ENCODE measurements around the gene GTF3C5.

GTF3C5 gene

DNA sequence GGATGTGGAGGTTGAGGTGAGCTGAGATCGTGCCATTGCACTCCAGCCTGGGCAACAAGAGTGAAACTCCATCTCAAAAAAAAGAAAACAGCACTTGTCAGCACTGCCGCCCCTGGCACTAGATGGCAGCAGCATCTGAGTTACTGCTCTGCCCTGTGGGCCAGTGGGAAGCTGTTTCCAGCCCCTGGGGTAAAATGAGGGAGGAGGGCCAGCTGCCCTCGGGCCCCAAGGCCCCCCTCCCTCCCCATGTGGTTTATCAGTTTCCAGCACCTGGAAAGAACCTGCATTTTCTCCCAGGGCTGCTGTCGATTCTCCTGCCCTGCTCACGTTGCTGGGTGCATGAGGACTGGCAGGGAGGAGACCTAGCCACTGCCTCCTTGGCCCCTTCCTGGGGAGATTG, 17.8 kb downstream of the GTF3C5 start:
- TF ChIP-seq POLR2A (IDR thresholded peaks at IDR 0.05; ENCODE audit: low read length) (no peak), GATA1 (IDR thresholded peaks at IDR 0.05; ENCODE audit: low read depth, low read length) (no peak)
- DNase-seq, result peak; percentile 51 to 64

DNA sequence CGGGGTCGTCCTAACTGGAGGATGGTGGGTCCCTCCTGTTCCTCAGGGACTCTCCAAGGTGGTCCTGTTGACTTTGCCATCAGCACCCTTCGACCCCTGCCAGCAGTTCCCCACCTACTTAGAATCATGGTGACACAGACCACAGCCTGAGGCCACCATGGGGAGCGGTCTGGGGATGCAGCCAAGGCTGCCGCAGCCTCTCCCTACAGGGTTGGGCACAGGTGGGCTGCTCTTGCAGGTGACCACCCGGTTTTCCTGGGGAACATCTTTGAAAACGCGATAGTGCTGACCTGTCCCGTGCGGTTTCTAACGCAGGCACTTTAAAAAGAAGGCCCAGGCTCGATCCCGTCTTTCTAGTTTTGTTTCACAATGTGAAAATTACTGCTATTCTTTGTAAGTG, 18.2 kb downstream of the GTF3C5 start:
- DNase-seq, result no peak
- TF ChIP-seq GATA1 (IDR thresholded peaks at IDR 0.05; ENCODE audit: low read depth, low read length) (no peak), POLR2A (IDR thresholded peaks at IDR 0.05; ENCODE audit: low read length) (no peak)

- no peak for DNase-seq
- TF ChIP-seq GATA1 (IDR thresholded peaks at IDR 0.05; ENCODE audit: low read depth, low read length) (no peak), POLR2A (IDR thresholded peaks at IDR 0.05; ENCODE audit: low read length) (no peak)
Measured at GRCh38 chr9:133050142-133050541, 19.3 kb downstream of the GTF3C5 start.

- TF ChIP-seq GATA1 (IDR thresholded peaks at IDR 0.05; ENCODE audit: low read depth, low read length) (no peak), POLR2A (IDR thresholded peaks at IDR 0.05; ENCODE audit: low read length) (no peak)
- DNase-seq, result no peak
Measured at GRCh38 chr9:133050781-133051180, 20.0 kb downstream of the GTF3C5 start.

DNA sequence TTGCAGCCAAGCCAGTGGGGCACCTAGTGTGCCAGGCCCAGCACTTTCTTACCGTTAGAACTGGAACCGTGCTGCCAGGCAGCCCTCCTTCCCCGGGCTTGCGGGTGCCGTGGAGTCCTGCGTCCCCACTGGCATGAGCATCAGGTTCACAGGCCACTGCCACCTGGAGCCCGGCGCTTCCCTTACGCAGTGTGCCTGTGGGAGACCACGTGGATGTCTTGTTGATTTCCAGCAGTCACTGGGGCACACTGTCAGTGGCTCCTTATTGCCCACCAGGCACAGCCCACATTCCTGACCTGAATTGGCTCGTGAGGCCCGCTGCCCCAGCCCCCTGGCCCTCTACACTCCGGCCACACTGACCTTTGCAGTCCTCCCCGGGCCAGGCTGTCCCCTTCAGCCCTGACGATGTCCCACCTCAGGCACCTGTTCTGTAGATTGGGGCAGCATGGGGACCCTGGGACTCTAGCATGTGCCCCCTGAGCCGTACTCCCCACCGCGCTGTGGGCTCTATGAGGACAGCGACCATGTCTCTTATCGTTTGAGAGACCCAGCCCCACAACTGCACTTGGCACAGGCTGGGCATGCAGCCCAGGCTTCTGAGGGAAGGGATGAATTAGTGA, 20.6 kb downstream of the GTF3C5 start:
- TF ChIP-seq GATA1 (IDR thresholded peaks at IDR 0.05; ENCODE audit: low read depth, low read length), result no peak
- no peak for TF ChIP-seq POLR2A (IDR thresholded peaks at IDR 0.05; ENCODE audit: low read length)
- DNase-seq, result no peak

GRCh38 chr9:133051966-133052539, 21.3 kb downstream of the GTF3C5 start:
- no peak for DNase-seq
- TF ChIP-seq POLR2A (IDR thresholded peaks at IDR 0.05; ENCODE audit: low read length) (no peak), GATA1 (IDR thresholded peaks at IDR 0.05; ENCODE audit: low read depth, low read length) (no peak)

GRCh38 chr9:133054194-133054890, 23.5 kb downstream of the GTF3C5 start:
- no peak for DNase-seq
- TF ChIP-seq POLR2A (IDR thresholded peaks at IDR 0.05; ENCODE audit: low read length) (no peak), GATA1 (IDR thresholded peaks at IDR 0.05; ENCODE audit: low read depth, low read length) (no peak)

DNA sequence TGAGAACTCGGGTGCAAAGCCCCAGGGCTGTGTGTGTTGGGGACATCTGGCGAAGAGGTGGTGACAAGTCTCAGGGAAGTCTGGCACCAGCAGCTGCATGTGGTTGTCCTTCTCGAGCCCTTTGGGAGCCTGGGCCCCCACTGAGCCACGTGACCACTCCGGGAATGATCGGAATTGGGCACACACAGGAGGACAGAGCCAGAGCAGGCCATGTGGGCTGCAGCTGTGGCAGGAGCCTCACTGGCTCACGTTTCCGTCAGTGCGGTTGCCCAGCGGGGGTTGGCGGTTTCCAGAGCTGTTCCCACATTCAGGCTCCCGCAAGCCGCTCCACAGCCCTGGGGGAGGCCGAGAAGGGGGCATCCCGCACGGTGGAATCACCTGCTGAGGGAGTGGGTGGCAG, 24.2 kb downstream of the GTF3C5 start:
- no peak for DNase-seq
- TF ChIP-seq POLR2A (IDR thresholded peaks at IDR 0.05; ENCODE audit: low read length), result no peak

- TF ChIP-seq GATA1 (IDR thresholded peaks at IDR 0.05; ENCODE audit: low read depth, low read length) (no peak), POLR2A (IDR thresholded peaks at IDR 0.05; ENCODE audit: low read length) (no peak)
- DNase-seq, result no peak
Measured at GRCh38 chr9:133055788-133056420, 25.1 kb downstream of the GTF3C5 start.

DNA sequence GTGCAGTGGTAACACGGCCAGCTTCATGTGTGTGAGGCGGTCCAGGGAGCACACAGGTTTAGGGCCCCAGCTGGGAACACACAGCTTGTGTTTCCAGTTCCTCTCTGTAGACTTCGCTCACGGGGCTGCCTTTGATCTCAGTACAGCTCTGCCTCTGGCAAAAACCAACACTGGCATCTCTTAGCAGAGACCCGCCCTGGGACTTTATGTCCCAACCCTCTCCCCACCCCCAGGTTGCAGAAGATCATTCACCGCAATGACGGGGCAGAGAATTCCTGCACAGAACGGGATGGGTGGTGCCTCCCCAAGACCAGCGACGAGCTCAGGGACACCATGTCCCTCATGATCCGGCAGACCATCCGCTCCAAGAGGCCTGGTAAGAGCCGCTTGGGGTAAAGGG, 25.7 kb downstream of the GTF3C5 start:
- TF ChIP-seq GATA1 (IDR thresholded peaks at IDR 0.05; ENCODE audit: low read depth, low read length), result no peak
- TF ChIP-seq POLR2A (IDR thresholded peaks at IDR 0.05; ENCODE audit: low read length), result no peak
- no peak for DNase-seq

- no peak for DNase-seq
- TF ChIP-seq GATA1 (IDR thresholded peaks at IDR 0.05; ENCODE audit: low read depth, low read length) (no peak), POLR2A (IDR thresholded peaks at IDR 0.05; ENCODE audit: low read length) (no peak)
Measured at GRCh38 chr9:133057006-133057405, 26.2 kb downstream of the GTF3C5 start.

DNA sequence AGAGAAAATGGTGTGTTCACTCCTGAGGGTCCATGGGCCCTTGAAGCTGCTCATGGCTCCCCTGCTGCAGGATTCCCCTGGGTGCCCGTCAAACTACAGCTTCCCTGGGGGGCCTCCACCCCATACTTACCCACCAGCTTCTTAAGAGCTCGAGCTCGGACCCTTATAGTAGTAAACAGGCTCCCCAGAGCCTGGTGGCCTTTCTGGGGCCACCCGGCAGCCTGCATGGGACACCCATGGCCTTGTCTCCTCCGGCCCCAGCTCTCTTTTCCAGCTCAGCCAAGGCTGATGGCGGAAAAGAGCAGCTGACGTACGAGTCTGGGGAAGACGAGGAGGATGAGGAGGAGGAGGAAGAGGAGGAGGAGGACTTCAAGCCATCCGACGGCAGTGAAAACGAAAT, 26.8 kb downstream of the GTF3C5 start:
- no peak for TF ChIP-seq POLR2A (IDR thresholded peaks at IDR 0.05; ENCODE audit: low read length)
- no peak for TF ChIP-seq GATA1 (IDR thresholded peaks at IDR 0.05; ENCODE audit: low read depth, low read length)
- no peak for DNase-seq

GRCh38 chr9:133058071-133058470, 27.3 kb downstream of the GTF3C5 start:
- DNase-seq, result no peak
- TF ChIP-seq GATA1 (IDR thresholded peaks at IDR 0.05; ENCODE audit: low read depth, low read length) (no peak), POLR2A (IDR thresholded peaks at IDR 0.05; ENCODE audit: low read length) (no peak)

DNA sequence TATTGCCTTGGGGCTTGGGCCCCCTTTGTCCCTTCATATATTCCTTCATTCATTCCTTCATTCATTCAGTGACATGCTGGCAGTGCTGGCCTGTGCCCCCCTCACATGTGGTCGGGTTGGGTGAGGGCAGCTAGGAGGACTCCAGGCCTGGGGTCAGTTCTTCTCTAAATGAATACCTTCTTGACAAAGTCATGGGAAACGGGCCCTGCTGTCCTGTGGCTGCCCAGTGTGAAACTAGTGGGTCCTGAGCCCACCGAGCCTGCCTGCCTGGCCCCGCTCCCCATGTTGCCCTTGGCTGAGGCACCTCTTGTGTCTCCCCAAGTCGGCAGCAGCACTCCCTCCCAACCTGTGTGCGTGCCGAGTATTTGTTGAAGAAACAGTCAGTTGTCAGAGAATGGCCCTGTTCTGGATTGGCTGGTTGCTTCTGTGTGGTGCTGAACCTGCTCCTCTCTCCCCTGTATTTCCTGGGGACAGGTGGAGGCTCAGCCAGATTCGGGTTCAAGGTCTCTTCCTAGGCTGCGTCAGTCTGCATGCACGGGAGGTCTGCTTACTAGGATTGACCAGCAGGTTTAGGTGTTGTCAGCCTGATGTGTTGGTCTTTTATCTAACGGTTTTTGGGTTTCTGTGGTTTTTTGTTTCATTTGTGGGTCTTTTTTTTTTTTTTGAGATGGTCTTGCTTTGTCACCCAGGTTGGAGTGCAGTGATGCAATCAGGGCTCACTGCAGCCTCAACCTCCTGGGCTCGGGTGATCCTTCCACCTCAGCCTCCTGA, 27.9 kb downstream of the GTF3C5 start:
- TF ChIP-seq POLR2A (IDR thresholded peaks at IDR 0.05; ENCODE audit: low read length) (no peak), GATA1 (IDR thresholded peaks at IDR 0.05; ENCODE audit: low read depth, low read length) (no peak)
- no peak for DNase-seq

Measured in erythroblast (primary cell).